Hepatocyte (in vitro differentiated cells): Measurements from ENCODE around the gene RFTN1. TPM values are rescaled to one million over a fixed set of nuclear protein-coding genes. Genes with fewer than 3 reads are reported as not detected.

Source experiments
- DNase-seq: peaks from one replicate; pipeline ENCODE4 v3.0.0-alpha.2; 2016; ENCODE audit warnings: low spot score
- H2AFZ ChIP-seq: fragments of 200-600 bp; sonication (generic); 2 replicates; pipeline ENCODE4 v1.6.0; 2016; ENCODE audit warnings: antibody characterized with exemption, mild to moderate bottlenecking
- H3K27ac ChIP-seq: fragments of 200-600 bp; sonication (generic); 2 replicates; pipeline ENCODE4 v1.5.1; 2016; ENCODE audit warnings: mild to moderate bottlenecking
- H3K27me3 ChIP-seq: fragments of 200-600 bp; sonication (generic); 2 replicates; pipeline ENCODE4 v1.6.1; 2016
- H3K36me3 ChIP-seq: fragments of 200-600 bp; sonication (generic); replicated peaks from 2 replicates; pipeline ENCODE4 v1.5.1; 2016; ENCODE audit warnings: low read depth; ENCODE audit not compliant: insufficient read depth
- H3K4me1 ChIP-seq: fragments of 200-600 bp; sonication (generic); 2 replicates; pipeline ENCODE4 v1.5.1; 2016; ENCODE audit warnings: mild to moderate bottlenecking, moderate library complexity; ENCODE audit not compliant: insufficient read depth
- H3K4me2 ChIP-seq: fragments of 200-600 bp; sonication (generic); 2 replicates; pipeline ENCODE4 v1.6.0; 2016
- H3K4me3 ChIP-seq: fragments of 200-600 bp; sonication (generic); 2 replicates; pipeline ENCODE4 v1.5.1; 2016; ENCODE audit warnings: mild to moderate bottlenecking
- H3K79me2 ChIP-seq: fragments of 200-600 bp; sonication (generic); 2 replicates; pipeline ENCODE4 v1.6.0; 2017; ENCODE audit warnings: mild to moderate bottlenecking
- H3K9me2 ChIP-seq: fragments of 200-600 bp; sonication (generic); replicated peaks from 2 replicates; pipeline ENCODE4 v1.6.0; 2017; ENCODE audit warnings: mild to moderate bottlenecking; ENCODE audit not compliant: insufficient read depth
- H3K9me3 ChIP-seq: fragments of 200-600 bp; sonication (generic); 2 replicates; pipeline ENCODE4 v1.5.1; 2016; ENCODE audit warnings: low read depth, mild to moderate bottlenecking
- H4K20me1 ChIP-seq: fragments of 200-600 bp; sonication (generic); 2 replicates; pipeline ENCODE4 v1.6.0; 2016; ENCODE audit warnings: mild to moderate bottlenecking; ENCODE audit not compliant: insufficient read depth, poor library complexity, severe bottlenecking
- EZH2 ChIP-seq: fragments of 200-600 bp; sonication (generic); IDR thresholded peaks from 2 replicates; pipeline ENCODE4 v1.6.1; 2016; ENCODE audit warnings: antibody characterized with exemption, mild to moderate bottlenecking, borderline replicate concordance
- EZH2phosphoT487 ChIP-seq: fragments of 200-600 bp; sonication (generic); IDR thresholded peaks from one replicate; pipeline ENCODE4 v1.6.1; 2018; ENCODE audit warnings: antibody characterized with exemption, mild to moderate bottlenecking, low read depth, moderate library complexity; ENCODE audit not compliant: unreplicated experiment, severe bottlenecking
- WGBS: methylation state at CpG from one replicate; pipeline ENCODE4 v1.1.6; 2016; ENCODE audit warnings: low lambda C conversion rate; ENCODE audit errors: missing lambda C conversion rate; 5-methylcytosine and 5-hydroxymethylcytosine counted together
- polyA plus RNA-seq: library from polyadenylated mRNA; unstranded; fragments of >200 nt; fragmentation: Nextera tagmentation; extraction: Ambion mirVana; gene quantifications from 2 replicates; pipeline ENCODE4 v1.2.1, GENCODE V29; 2016
- total RNA-seq: library from RNA; depleted of rRNA; stranded (reverse); fragments of >200 nt; gene quantifications from 2 replicates; pipeline ENCODE4 v1.2.3, GENCODE V29; 2014
- TF ChIP-seq, protein P1 (sequence below): fragments of 200-600 bp; sonication (generic); IDR thresholded peaks from 2 replicates; pipeline ENCODE4 v1.5.1; 2016; ENCODE audit warnings: antibody characterized with exemption, mild to moderate bottlenecking; ENCODE audit not compliant: poor library complexity

RFTN1 gene
- total and polyA plus RNA-seq, 2 experiments from 2014 or later, result 10.0 to 14.9 TPM

DNA sequence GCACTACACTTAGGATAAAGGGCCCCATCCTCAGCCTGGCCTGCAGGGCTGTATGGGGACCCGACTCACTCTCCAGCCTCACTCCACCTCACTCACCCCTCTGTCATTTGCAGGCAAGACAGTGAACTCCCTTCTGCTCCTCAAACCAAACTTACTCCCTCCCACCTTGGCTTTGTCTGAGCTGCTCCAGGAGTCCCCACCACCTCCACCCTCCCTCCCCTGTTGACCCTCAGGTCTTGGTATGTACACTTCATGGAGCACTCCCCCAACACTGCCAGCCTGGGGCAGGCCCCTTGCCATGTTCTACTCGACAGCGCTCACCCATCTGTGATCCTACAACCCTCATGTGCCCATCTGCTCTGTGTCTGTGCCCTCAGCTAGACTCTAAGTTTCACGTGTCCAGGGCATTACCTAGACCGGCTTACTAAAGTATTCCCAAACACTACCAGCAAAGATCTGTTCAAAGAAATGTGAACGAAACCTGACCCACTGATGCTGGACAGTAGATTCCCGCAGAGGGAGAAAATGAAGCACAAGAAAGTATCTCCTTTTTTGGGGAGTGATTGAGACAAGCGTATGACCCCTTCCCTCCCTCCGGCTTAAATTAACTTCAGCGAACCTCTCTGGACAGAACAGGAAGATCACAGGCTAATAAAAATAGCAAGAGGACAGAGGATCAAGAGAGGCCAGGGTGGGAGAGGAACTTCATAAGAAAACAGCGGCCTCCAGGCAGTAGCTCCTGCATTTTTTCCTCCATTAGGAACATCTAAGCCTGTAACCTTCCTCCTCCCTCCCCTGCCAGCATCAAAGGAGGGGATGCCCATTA is 113.2 kb downstream of the RFTN1 start:
- Histone ChIP-seq H3K27ac (no peak overlapping the region), H4K20me1 (no peaks in the 10 kb centered on the region), H3K27me3 (no peaks in the 10 kb centered on the region), H3K4me3 (no peak overlapping the region), H3K9me2 (no peaks in the 10 kb centered on the region), H3K36me3 (no peaks in the 10 kb centered on the region), H3K79me2 (no peaks in the 10 kb centered on the region), H3K9me3 (no peaks in the 10 kb centered on the region), H2AFZ (no peak overlapping the region), H3K4me1 (no peaks in the 10 kb centered on the region), H3K4me2 (no peak overlapping the region)
- TF ChIP-seq EZH2phosphoT487 (no peak), EZH2 (no peak)
- TF ChIP-seq, protein P1, sequence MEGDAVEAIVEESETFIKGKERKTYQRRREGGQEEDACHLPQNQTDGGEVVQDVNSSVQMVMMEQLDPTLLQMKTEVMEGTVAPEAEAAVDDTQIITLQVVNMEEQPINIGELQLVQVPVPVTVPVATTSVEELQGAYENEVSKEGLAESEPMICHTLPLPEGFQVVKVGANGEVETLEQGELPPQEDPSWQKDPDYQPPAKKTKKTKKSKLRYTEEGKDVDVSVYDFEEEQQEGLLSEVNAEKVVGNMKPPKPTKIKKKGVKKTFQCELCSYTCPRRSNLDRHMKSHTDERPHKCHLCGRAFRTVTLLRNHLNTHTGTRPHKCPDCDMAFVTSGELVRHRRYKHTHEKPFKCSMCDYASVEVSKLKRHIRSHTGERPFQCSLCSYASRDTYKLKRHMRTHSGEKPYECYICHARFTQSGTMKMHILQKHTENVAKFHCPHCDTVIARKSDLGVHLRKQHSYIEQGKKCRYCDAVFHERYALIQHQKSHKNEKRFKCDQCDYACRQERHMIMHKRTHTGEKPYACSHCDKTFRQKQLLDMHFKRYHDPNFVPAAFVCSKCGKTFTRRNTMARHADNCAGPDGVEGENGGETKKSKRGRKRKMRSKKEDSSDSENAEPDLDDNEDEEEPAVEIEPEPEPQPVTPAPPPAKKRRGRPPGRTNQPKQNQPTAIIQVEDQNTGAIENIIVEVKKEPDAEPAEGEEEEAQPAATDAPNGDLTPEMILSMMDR, result no peak
- DNase-seq, result no peak
- 74% methylated on average over 11 of the region's 11 CpGs for WGBS

DNA sequence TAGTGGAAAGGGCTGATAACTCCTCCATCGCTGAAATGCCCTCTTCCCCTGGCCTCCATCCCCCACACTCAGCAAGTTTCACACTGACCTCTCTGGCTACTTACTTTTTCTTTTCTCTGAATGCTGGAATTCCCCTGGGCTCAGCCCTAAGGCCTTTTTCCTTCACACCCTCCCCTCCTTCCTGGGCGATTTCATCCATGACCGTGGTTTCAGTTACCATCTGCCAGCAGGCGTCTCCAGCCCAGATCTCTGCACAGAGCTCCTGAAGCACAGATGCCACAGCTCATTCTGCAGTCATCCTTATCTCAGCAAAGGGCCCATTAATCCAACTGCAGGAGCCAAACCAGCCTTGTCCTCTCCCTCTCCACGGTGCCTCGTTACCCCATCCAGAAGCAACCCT is 114.0 kb downstream of the RFTN1 start:
- no peaks in the 10 kb centered on the region for H3K27me3 ChIP-seq
- no peaks in the 10 kb centered on the region for H3K4me1 ChIP-seq
- H3K9me3 ChIP-seq, result no peaks in the 10 kb centered on the region
- H3K27ac ChIP-seq, result no peak overlapping the region
- no peaks in the 10 kb centered on the region for H3K79me2 ChIP-seq
- no peak overlapping the region for H2AFZ ChIP-seq
- 53% methylated on average over 6 of the region's 6 CpGs for WGBS
- no peak overlapping the region for H3K4me2 ChIP-seq
- H4K20me1 ChIP-seq, result no peaks in the 10 kb centered on the region
- H3K4me3 ChIP-seq, result no peak overlapping the region
- H3K36me3 ChIP-seq, result no peaks in the 10 kb centered on the region
- no peak for TF ChIP-seq EZH2
- no peak for TF ChIP-seq EZH2phosphoT487
- TF ChIP-seq, protein P1, result no peak
- no peaks in the 10 kb centered on the region for H3K9me2 ChIP-seq
- peak; percentile 41 for DNase-seq

DNA sequence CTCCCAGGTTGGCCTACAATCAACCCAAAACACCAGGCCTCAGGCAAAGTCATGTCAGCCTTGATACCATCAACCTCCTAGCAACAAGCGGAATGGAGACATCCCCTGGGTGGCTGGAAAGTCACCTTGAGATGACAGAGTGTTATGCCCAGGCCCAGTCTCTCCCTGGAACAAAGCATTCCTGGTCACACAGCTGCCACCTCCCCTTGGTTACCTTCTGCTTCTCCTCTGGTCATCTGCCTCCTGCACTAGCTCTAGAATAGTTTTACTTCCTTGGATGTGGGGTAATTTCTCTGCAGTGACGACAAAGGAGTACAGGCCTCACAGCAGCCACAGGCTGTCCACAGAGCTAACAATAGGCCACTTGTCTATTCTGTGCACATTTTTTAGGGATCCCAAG is 114.9 kb downstream of the RFTN1 start:
- TF ChIP-seq, protein P1, result no peak
- TF ChIP-seq EZH2phosphoT487 (no peak), EZH2 (no peak)

More for the DNA sequence above, 114.9 kb downstream of the RFTN1 start:
- Histone ChIP-seq H3K4me2 (no peak overlapping the region), H3K4me1 (no peaks in the 10 kb centered on the region), H3K36me3 (no peaks in the 10 kb centered on the region), H4K20me1 (no peaks in the 10 kb centered on the region), H3K27me3 (no peaks in the 10 kb centered on the region), H3K27ac (no peak overlapping the region), H3K9me2 (no peaks in the 10 kb centered on the region), H3K9me3 (no peaks in the 10 kb centered on the region), H3K79me2 (no peaks in the 10 kb centered on the region), H2AFZ (no peak overlapping the region), H3K4me3 (no peak overlapping the region)
- WGBS, result 82% methylated on average over 2 of the region's 2 CpGs
- DNase-seq, result no peak
